GM12875 (cell line): ENCODE measurements around the gene SRPRA.

Source experiments
- H3K4me3 ChIP-seq: one replicate; pipeline ENCODE4 v1.5.1; 2011; ENCODE audit warnings: low read depth, low read length, control low read depth
- TF ChIP-seq, protein P1 (sequence below): IDR thresholded peaks from 2 replicates; pipeline ENCODE4 v1.5.1; 2011; ENCODE audit warnings: low read depth, mild to moderate bottlenecking, control low read depth, inconsistent platforms, low read length, moderate library complexity, borderline replicate concordance; ENCODE audit not compliant: insufficient read depth

Gene SRPRA

DNA sequence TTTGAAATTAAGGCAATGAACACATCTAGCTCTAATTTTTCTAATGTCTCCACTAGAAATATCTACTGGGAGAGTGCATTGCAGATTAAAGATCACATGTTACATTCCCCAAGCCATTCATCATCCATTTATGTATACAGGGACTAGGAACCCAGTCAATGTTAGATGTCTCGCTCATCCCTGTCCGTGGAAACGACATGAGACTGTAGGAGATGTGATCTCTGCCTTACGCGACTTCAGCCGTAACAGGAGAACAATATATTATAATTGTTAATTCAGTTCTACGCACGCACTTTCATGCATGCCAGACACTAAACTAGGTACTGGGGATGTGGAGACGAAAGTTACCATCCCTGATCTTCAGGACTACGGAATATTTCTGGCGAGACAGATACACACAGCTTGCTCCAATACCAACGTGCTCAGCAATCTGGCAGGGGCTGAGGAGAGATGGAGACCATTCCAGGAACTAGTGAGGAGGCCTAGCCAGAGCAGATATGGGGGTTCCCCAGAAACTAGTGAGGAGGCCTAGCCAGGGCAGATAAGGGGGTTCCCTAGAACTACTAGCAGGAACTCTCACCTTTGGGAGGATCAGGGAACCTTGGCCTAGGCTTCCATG is 35.9 kb upstream of the SRPRA start:
- TF ChIP-seq, protein P1, sequence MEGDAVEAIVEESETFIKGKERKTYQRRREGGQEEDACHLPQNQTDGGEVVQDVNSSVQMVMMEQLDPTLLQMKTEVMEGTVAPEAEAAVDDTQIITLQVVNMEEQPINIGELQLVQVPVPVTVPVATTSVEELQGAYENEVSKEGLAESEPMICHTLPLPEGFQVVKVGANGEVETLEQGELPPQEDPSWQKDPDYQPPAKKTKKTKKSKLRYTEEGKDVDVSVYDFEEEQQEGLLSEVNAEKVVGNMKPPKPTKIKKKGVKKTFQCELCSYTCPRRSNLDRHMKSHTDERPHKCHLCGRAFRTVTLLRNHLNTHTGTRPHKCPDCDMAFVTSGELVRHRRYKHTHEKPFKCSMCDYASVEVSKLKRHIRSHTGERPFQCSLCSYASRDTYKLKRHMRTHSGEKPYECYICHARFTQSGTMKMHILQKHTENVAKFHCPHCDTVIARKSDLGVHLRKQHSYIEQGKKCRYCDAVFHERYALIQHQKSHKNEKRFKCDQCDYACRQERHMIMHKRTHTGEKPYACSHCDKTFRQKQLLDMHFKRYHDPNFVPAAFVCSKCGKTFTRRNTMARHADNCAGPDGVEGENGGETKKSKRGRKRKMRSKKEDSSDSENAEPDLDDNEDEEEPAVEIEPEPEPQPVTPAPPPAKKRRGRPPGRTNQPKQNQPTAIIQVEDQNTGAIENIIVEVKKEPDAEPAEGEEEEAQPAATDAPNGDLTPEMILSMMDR = no peak
- H3K4me3 ChIP-seq = peak overlapping the region; percentile 73

DNA sequence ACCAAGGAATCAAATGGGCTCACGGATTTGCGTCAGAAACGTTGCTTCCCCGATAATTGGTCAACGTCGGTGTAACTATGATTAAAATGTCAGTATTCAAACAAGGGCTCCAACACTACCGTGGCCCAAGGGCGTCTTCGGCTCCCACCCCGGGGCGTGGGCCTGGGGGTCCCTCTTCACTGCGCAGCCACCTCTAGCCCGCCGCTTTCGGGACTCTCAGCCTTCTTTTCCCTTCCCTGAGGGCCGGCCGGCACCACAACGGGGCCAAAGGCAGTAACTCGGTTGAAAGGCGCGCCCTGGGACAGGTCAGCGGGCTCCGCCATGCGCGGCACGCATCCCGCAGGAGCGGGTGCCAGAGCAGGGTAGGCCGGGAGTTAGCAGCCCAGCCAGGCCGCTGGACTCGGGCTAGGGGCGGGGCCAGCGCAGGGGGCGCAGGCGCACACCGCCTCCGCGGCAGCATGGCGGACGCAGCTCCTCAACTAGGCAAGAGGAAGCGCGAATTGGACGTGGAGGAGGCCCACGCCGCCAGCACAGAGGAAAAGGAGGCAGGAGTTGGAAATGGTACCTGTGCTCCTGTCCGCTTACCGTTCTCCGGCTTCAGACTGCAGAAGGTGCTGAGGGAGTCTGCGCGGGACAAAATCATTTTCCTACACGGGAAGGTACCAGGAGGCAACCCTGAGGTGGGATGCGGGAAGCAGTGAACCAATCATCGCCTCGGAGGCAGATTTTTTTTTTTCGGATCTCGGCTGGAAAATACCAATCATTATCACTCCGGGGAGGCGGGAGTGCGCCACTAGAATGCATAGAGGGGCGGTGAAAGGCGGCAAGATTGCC is 35.1 kb upstream of the SRPRA start, which contains the start of gene DCPS:
Gene DCPS (plus strand): TSS at position 438 of the 834 bp plus-strand sequence. CDS start 21 bp downstream, at position 459.
- peak within 1 kb of the TSS; percentile 73 for H3K4me3 ChIP-seq
- TF ChIP-seq, protein P1 = no peak

DNA sequence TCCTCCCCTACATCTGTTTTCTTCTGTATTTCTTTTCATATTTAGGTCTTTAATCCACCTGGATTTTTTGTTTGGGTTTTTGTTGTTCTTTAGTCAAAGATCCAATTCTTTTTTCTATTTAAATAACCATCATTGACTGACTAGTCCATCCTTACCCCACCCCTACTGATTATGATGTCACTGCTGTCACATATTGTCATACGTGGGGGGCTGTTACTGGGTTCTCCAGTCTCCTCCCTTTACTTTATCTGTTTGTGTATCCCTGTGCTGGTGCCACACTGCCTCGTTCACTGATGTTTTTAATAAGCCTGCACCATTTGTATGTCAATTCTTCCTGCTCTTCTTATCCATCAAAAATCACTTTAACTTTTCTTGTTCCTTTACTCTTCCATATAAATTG is 28.3 kb upstream of the SRPRA start:
- no peak overlapping the region for H3K4me3 ChIP-seq
- TF ChIP-seq, protein P1 = no peak

DNA sequence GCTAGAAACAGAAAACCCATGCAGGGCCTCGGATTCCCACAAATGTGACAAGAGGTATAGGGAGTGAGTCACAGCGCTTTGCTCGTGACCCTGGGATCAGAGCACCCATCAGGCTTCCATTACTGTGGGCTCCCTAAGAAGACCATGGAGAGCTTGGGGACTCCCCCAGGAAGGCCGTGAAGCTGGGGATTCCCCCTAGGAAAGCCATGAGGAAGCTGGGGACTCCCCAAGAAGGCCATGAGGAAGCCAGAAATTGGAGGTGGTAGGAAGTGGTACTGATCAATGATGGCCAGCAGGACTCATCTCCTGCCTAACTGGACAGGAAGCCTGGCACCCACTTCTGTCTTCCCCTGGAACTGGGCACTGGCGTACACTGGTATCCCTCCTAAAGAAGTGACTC is 25.0 kb upstream of the SRPRA start:
- TF ChIP-seq, protein P1 = no peak
- no peak overlapping the region for H3K4me3 ChIP-seq

DNA sequence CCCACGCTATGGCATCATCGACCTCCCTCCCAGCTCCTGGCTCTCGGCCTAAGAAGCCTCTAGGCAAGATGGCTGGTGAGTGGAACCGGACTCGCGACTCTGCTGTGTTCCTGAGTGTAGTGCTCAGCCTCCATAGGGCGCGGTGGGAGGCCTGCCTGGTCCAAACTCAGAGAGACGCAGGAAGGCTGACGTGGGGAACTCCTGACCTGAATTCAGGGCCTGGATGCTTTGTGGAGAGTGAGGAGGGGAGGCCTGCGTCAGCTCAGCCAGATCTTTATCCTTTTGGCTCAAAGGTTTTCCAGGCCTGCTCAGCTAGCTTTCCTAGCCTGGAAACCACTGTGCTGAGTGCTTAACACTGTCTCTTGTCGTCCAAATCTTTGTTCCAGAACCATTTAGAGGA is 22.2 kb upstream of the SRPRA start:
- no peak overlapping the region for H3K4me3 ChIP-seq
- TF ChIP-seq, protein P1 = no peak

DNA sequence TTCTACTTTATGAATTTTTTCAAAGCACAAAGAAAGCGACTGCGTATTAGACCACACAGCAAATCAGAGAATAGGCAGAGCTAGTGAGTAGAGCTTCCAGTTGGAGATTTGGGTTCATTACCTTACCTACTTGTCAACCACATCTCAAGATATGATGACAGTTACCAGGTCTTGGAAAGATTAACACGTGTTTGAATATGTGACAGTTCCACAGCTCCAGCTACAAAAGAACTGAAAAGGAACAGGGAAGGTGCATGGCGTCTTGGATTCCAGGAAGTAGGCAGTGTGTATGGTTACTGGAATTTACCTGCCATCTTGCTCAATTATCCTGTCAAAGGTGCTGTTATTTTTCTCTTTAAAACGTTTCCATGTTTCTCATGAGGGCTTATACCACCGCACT is 19.5 kb upstream of the SRPRA start:
- TF ChIP-seq, protein P1 = no peak
- no peak overlapping the region for H3K4me3 ChIP-seq

DNA sequence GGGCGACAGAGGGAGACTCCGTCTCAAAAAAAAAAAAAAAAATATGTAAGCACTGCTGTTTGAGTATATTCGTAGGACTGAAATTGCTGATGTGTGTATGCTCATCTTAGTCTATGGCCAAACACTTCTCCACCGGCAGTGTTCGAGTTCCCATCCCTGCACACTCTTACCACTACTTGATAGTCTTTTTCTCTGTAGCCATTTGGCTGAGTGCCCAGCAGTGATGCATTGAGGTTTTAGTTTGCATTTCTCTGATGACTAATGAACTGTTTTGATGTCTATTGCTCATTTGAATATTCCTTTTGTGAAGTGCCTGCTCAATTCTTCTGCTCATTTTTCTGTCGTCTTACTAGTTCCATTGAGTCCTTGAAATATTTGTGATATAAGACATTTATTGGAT is 16.1 kb upstream of the SRPRA start:
- TF ChIP-seq, protein P1 = no peak
- H3K4me3 ChIP-seq = no peak overlapping the region
